Left lobe of liver (tissue), 1 donor: Measurements from ENCODE around the gene MSRB3. TPM values are rescaled to one million over a fixed set of nuclear protein-coding genes. Genes with fewer than 3 reads are reported as not detected.

Experiments used
- total RNA-seq: library from RNA; stranded (reverse); gene quantifications from one replicate; pipeline ENCODE4 v1.2.1, GENCODE V29; 2021
- donor health status: DM: no; HTN: yes; CAD: no.

MSRB3 gene
- total RNA-seq, 1 donor from 2014 or later: 1.6 TPM

Other genes with a start within 250 kb of the MSRB3 start
- gene WIF1, start 157.4 kb upstream of the MSRB3 start, total RNA-seq: 0.08 TPM
- gene LEMD3, start 109.1 kb upstream of the MSRB3 start, total RNA-seq: 10.3 TPM